GM13976 (cell line): Measurements from ENCODE around the gene ZRANB1.
"Not testable (repeated sequence)": the region's sequence is repeated elsewhere in the genome, so short reads cannot be mapped to it uniquely, and the experiment has no call there.

Experiments used
- DNase-seq: peaks from one replicate; pipeline ENCODE4 v3.0.0; 2012; ENCODE audit warnings: low spot score
- CTCF ChIP-seq: IDR thresholded peaks from 2 replicates; pipeline ENCODE4 v1.5.1; 2012; ENCODE audit warnings: borderline replicate concordance, mild to moderate bottlenecking; ENCODE audit not compliant: insufficient read depth; ENCODE audit errors: extremely low read depth, missing control alignments, control extremely low read depth
- in situ Hi-C: fragments of 300-500 bp; cut with MboI; formaldehyde crosslinking; loops from one replicate; pipeline ENCODE4 v1.12.0; 2022; ENCODE audit warnings: low sequenced_read_pairs, mixed read lengths, inconsistent platforms; ENCODE audit not compliant: unreplicated experiment

The ZRANB1 gene

GRCh38 chr10:124977648-124978375 is 35.9 kb downstream of the ZRANB1 start:
- TF ChIP-seq CTCF = no peak
- DNase-seq = no peak
- in situ Hi-C loops = no loop called here

- in situ Hi-C loops = no loop called here
- TF ChIP-seq CTCF = no peak
- no peak for DNase-seq
Observed at GRCh38 chr10:124978376-124978725, 36.4 kb downstream of the ZRANB1 start.

GRCh38 chr10:124983321-124983720 is 41.4 kb downstream of the ZRANB1 start:
- no peak for DNase-seq
- TF ChIP-seq CTCF = no peak
- in situ Hi-C loops = no loop called here

- no peak for DNase-seq
- no peak for TF ChIP-seq CTCF
- in situ Hi-C loops = no loop called here
Observed at GRCh38 chr10:124984376-124984775, 42.5 kb downstream of the ZRANB1 start.

- in situ Hi-C loops = no loop called here
- TF ChIP-seq CTCF = no peak
- DNase-seq = no peak
Observed at GRCh38 chr10:124985162-124985561, 43.2 kb downstream of the ZRANB1 start.

- no peak for DNase-seq
- TF ChIP-seq CTCF = no peak
- in situ Hi-C loops = no loop called here
Observed at GRCh38 chr10:124987788-124988187, 45.9 kb downstream of the ZRANB1 start.

- DNase-seq, in situ Hi-C loops: not testable (repeated sequence)
Observed at GRCh38 chr10:124988753-124989152, 46.8 kb downstream of the ZRANB1 start.
